HL-60/S4 treated with phorbol 12-myristate 13-acetate at 8.2 ng/mL for 4 days and 3 days (cell line): ENCODE measurements around the gene IGSF21.
"Not testable (repeated sequence)": the region's sequence is repeated elsewhere in the genome, so short reads cannot be mapped to it uniquely, and the experiment has no call there.

Experiments
- in situ Hi-C: fragments of 300-500 bp; cut with MboI; formaldehyde crosslinking; loops from 2 replicates; pipeline ENCODE4 v1.15.0; 2022; ENCODE audit warnings: low sequenced_read_pairs

IGSF21 gene

DNA sequence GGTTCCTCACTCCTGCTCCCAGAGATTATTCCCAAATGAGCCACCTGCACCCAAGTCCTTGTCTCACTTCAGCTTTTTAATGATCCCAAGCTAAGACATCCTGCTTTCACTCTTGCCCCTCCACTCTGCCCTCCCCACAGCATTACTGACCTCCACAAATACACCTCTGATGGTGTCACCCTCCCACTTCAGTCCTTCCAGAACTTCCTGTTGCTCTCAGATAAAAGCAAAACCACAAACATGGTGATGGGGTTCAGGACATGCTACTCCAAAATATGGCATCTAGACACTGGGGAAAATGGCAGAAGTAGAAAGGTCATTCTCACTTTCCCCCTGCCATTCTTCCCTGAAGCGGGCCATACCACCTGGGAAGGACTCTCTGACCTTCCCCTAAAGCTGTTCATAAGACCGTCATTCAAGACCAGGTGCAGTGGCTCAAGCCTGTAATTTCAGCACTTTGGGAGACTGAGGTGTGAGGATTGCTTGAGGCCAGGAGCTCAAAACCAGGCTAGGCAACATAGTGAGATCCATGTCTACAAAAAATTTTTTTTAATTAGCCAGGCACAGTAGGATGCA, 307.4 kb downstream of the IGSF21 start:
- in situ Hi-C loops: no loop called here

DNA sequence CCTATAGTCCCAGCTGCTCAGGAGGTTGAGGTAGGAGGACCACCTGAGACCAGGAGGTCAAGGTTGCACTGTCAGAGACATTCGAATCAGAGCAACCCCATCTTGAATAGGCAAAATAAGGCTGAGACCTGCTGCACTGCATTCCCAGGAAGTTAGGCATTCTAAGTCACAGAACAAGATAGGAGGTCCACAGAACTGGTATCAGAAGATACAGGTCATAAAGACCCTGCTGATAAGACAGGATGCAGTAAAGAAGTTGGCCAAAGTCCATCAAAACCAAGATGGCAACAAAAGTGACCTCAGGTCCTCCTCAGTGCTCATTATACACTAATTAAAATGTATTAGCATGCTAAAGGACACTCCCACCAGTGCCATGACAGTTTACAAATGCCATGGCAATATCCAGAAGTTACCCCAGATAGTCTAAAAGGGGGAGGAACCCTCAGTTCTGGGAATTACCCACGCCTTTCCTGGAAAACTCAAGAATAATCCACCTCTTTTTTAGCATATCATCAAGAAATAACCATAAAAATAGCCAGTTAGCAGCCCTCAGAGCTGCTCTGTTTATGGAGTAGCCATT, 307.9 kb downstream of the IGSF21 start:
- in situ Hi-C loops: no loop called here

DNA sequence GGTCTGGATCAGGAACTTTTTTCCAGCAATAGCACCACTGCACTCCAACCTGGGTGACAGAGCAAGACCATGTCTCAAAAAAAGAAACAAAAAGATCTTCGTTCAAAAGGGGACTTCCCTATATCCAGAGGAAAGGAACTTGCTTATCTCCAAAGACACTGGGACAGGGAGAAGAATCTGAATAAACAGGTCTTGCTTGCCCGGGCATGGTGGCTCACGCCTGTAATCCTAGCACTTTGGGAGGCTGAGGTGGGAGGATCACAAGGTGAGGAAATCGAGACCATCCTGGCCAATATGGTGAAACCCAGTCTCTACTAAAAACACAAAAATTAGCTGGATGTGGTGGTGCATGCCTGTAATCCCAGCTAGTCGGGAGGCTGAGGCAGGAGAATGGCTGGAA, 308.5 kb downstream of the IGSF21 start:
- in situ Hi-C loops: not testable (repeated sequence)

DNA sequence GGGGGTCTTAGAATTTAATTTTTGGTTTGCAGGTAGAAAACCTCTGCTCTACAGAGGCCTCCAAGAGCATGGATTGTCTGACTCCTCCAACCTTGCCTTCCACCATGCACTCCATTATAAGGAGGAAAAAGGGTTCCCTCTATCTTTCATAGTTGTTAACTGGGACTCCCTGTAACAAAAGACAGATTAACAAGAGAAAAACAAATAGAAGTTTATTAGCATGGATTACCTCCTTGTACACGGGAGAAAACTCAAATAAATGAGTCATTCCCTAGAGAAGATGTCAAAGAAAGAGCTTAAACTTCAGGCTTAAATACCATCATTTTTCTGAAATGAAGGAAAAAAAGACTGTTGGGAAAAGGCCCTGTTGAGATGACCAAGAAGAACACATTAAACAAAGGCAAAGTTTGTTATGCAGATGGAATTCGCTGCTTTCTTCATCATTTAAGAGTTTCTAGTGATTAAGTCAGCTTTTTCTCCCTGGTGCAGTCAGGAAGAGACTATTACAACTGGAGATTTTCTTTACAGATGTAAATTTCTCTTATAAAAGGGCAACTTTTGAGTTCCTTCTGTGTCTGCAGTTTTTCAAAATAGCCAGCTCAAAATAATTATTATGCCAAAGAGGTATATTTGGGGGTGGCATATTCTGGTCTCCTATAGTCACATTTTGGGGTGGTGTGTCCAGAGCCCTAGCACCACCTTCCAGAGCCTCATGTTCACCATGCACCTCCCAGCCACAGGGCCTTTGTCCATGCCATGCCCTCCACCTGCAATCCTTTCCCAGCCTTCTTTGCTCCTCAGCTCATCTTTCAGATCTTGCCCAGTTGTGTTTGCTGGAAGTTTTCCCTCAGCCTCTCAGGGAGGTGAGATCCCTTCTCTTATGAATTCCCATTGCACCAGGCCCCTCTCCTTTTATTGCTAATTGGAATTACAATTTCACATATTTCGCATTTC, 310.0 kb downstream of the IGSF21 start:
- in situ Hi-C loops: no loop called here

DNA sequence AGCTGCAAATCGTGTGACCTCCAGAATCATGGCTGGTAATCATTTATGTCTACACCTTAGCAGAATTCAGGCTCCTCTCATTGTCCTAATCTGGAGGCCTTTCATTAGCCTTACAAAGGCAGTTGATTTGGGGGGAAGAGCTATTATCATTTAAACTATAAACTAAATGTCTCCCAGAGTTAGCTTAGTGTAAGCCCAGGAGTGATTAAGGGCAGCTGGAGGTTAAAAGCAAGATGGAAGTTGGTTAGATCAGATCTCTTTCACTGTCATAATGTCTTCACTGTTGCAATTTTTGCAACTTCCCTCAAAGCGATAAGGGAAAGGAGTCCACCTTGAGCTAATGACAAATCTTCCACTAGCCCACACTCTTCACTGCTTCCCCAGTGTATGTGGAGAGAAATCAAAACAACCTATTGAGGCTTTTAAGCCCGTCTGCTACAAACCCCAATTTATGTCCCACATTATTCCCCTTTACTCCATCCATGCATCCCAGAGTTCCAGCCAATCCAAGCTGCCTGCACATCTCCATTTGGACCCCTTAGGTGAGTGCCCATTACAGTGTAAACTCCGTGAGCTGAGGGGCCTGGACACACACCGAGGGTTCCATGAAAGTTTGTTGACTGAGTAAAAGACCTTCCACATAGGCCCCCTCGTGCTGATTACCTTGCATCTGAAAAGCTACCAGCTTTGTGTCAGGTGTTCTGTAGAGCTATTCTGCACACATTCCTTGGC, 311.7 kb downstream of the IGSF21 start:
- in situ Hi-C loops: no loop called here

DNA sequence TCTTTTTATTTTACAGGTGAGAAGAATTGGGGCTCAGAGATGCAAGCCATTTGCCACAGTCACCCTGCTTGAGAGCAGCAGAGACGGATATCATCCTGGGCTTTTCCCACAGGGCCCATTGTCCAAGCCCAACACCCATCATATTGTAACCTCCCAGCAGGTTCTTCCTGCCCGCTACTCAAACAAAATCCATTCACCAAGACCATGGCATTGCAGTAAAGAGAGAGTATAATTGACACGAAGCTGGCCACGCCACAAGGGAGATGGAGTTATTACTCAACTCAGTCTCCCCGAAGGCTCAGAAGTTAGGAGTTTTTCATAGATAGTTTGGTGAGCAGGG, 312.2 kb downstream of the IGSF21 start:
- in situ Hi-C loops: no loop called here

DNA sequence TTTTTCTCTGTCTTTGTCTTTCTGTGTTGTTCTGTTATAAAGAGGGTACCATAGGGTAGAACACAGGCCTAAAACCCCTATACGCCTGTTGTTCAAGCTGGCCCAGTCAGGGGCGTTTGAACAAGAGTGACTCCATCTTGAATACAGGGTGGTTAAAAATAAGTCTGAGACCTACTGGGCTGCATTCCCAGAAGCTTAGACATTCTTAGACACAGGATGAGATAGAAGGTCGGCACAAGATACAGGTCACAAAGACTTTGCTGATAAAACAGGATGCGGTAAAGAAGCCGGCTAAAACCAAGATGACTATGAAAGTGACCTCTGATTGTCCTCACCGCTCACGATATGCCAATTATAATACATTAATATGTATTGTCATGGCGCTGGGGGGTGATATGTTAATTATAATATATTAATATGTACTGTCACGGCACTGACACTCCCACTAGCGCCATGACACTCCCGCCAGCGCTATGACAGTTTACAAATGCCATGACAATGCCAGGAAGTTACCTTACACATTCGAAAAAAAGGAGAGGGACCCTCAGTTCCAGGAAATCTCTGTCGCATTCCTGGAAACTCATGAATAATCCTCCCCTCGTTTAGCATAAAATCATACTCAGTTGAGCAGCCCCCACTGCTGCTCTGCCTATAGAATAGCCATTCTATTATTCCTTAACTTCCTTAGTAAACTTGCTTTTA, 314.6 kb downstream of the IGSF21 start:
- in situ Hi-C loops: no loop called here

DNA sequence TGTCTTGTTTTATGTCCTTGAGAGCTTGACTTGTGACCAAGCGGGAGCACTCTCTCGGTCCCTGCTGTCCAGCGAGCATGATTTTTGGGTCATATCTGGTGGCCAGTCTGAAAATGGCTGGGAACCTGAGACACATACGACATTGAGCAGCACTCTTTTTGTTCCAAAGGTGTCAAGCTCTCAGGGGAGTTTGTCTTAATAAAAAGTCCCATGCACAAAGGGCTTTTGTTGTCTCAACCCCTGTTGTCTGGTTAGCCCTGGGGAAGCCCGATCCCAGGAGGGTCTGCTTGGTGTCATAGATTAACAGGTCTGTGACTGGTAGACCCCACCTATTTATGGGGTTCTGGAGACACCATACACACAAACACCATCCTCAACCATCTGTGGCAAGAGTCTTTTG, 315.4 kb downstream of the IGSF21 start:
- in situ Hi-C loops: no loop called here

DNA sequence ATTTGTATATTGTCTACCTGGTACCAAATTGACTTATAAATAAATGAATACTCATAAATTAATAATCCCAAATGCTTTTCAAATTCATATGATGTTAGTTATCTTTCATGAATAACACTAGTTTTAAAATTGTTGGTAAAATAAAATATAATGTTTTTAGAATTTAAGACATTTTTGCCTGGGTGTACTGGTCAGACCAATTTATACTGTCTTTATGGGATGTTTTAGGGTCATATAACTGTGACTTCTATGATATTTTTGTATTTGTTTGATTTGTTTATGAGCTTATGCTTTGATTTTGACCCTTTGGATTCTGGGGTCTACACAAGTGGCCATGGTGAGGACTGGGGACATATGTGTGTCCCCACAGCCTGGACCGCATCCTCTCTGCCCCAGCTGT, 319.0 kb downstream of the IGSF21 start:
- in situ Hi-C loops: no loop called here
